Measurements from ENCODE around the gene C2CD3.
"Not testable (repeated sequence)": the region's sequence is repeated elsewhere in the genome, so short reads cannot be mapped to it uniquely, and the experiment has no call there.

C2CD3 gene

DNA sequence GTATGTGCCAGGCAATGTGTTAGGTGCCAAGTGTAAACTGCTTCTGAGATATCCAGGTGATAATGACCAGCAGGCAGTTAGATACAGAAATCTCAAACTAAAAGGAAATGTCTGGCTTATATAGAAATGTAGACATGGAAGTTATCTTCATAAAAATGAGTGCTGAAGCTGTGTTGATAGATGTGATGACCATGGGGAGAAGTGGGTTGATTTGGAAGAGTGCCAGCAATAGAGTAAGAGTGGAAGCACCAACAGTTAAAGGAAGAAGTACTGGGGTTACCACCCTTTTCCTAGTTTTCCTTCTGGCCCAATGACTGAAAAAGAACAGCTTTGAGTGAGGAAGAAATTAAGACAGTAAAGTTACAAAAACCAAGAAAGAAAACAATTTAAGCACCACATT is 68.5 kb downstream of the C2CD3 start:
- no peak for DNase-seq

DNA sequence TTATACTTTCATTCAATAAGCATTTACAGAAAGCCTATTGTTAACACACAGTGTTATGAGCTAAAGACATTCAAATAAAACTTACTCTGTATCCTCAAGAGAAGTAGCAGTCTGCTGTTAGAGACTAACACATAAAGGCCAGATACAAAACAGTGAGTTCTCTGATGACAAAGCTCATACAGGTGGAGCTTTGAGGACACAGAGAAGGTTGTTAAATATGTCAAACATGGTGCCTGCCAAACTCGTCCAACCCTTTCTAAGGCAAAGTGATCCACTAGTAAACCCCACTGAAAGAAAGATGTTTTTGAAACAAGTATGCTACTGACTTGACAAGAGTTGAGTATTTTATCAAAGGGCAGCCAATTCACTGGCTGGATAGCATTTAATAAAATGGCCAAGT is 70.1 kb downstream of the C2CD3 start:
- no peak for DNase-seq

- DNase-seq: no peak
Observed at GRCh38 chr11:74100231-74100630, 70.6 kb downstream of the C2CD3 start.

- DNase-seq: no peak
Observed at GRCh38 chr11:74097686-74098237, 73.0 kb downstream of the C2CD3 start.

- no peak for DNase-seq
Observed at GRCh38 chr11:74094393-74094792, 76.4 kb downstream of the C2CD3 start.

DNA sequence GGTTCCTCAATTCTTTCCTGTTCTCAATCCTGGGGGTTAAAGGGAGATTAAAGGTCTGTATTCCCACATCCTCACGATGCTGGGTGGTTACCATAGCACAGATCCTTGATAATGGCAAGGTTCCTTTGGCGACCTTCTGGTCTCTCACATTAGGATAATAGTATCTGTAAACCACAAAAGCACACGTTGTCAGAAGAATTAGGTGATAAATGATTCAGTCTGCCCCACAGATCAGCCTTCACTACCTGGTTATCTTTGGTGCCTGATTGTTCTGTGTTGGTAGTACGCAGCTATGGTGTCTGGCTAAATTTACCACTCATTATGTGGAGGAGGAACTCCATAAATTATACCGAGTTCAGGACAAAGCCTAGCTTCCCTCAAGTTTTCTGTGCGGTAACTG is 78.4 kb downstream of the C2CD3 start:
- DNase-seq: no peak

DNA sequence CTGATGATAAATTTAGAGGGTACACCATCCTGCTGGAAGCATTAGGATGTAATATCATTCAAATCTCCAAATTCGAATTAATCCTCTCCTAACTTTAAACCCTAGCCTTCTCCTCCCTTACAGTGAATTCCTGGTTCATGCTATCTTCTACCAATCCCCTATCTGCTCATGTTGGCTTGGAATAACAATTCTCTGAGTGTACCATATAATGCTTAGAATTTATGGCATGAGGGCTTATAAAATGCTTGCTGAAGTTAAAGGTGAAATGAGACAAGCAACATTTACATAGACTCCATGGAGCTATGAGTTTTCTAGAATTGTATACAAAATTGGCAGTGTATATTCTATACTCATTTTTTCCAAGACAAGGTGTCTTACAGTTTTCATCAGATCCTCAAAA is 79.3 kb downstream of the C2CD3 start:
- no peak for DNase-seq

DNA sequence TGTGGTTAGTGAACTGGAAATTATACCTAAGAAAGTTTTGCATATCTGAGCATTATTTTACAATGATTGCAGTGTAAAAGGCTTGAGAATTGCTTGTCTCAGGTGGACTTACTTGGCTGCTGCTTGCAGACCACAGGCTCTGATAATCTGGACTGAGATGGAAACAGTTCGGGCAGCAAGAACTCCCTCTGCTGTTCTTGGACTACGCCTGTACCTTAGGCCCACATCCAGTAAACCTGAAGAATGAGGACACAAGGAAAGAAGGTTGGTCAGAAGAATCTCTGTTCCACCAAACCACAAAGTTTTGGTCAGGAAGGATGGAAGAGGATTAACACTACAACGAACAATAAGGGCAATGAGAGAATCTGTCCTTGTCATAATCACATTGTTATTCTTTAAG is 80.1 kb downstream of the C2CD3 start:
- DNase-seq: no peak

- no peak for DNase-seq
Observed at GRCh38 chr11:74086242-74086884, 84.4 kb downstream of the C2CD3 start.

DNA sequence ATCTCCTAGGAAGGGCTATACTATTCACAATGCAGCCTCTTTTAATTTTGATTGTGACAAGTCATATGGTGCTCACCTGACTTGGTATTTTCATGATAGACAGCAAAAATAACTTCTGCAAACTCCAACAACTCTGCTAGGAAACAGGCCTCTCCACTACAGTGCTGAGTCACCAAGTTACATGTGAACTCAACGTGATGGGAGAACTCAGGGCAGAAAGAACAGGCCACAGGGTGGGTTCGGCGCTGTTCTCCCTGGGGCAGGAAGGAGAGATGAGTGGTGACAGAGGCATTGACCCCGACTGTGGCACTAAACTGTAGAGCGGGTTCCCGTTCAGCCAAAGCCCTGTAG is 85.3 kb downstream of the C2CD3 start:
- DNase-seq: no peak

DNA sequence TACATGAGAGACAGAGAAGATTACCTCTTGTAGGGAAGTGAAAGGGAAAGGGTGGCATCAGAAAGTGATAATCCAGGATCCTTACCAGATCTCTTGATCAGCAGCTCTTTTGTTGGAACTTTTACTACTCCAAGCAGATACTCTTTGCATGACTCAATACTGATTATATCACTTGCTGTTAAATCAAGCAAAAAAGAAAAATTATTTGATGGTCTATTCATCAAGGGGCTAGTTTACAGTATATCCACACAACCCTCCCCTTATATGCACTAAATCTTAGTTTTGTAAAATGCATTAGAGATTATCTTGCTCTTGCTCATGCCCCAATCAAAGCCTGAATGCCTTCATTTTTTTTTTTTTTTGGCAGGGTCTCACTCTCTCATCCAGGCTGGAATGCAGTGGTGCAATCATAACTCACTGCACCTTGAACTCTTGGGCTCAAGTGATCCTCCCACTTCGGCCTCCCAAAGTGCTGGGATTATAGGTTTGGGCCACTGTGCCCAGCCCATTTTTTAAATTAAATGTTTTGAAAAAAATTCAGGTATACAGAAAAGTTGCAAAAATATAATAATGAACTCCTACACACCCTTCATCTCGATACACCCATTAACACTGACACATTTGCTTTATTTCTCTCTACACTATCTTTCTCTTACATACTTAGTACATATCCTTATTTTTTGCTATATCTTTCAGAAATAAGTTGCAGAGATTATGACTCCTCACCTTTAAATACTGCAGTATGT is 85.8 kb downstream of the C2CD3 start:
- no peak for DNase-seq

GRCh38 chr11:74083927-74084326 is 86.9 kb downstream of the C2CD3 start:
- DNase-seq: not testable (repeated sequence)

GRCh38 chr11:74081428-74081827 is 89.4 kb downstream of the C2CD3 start:
- DNase-seq: no peak

DNA sequence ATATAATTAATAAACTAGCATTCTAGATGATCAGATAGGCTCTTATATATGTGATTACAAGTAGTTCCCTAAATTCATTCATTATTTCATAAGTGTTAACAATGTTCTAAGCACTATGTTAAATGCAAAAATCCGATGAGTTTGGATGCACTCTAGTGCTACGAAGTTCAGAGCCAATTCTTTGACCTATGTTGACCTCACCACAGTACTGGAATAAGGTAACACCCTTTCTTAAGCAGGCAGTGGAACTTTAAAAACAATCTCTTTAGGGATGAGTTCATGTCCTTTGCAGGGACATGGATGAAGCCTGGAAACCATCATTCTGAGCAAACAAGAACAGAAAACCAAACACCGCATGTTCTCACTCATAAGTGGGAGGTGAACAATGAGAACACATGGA is 93.6 kb downstream of the C2CD3 start:
- no peak for DNase-seq

- peak in 1 of 2 experiments; percentile 15 for DNase-seq
Observed at GRCh38 chr11:74072721-74073120, 98.1 kb downstream of the C2CD3 start.

DNA sequence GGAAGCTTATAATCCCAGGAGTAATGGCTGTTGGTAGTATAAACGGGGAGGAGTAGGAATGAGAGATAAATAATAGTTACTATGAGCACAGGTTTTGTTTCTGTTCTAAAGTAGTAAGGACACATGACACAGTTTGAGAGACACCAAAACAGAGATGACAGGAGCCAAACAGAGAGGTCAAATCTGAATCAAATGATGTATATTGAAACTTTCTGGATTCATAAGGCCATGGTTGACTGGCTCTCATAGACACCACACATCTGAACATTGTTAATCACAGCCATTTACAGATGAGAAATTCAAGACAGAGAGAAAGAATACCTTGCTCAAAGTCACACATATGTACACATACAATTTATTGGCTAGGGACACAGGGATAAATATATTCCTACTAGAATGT is 98.5 kb downstream of the C2CD3 start:
- DNase-seq: no peak

GRCh38 chr11:74070723-74071492 is 99.9 kb downstream of the C2CD3 start:
- DNase-seq: no peak

- no peak for DNase-seq
Observed at GRCh38 chr11:74069146-74070046, 101.4 kb downstream of the C2CD3 start.

GRCh38 chr11:74066663-74067062 is 104.1 kb downstream of the C2CD3 start:
- DNase-seq: not testable (repeated sequence)

DNA sequence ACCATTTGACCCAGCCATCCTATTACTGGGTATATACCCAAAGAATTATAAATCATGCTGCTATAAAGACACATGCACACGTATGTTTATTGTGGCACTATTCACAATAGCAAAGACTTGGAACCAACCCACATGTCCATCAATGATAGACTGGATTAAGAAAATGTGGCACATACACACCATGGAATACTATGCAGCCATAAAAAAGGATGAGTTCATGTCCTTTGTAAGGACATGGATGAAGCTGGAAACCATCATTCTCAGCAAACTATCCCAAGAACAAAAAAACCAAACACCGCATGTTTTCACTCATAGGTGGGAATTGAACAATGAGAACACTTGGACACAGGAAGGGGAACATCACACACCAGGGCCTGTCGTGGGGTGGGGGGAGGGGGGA is 105.3 kb downstream of the C2CD3 start:
- DNase-seq: not testable (repeated sequence)

DNA sequence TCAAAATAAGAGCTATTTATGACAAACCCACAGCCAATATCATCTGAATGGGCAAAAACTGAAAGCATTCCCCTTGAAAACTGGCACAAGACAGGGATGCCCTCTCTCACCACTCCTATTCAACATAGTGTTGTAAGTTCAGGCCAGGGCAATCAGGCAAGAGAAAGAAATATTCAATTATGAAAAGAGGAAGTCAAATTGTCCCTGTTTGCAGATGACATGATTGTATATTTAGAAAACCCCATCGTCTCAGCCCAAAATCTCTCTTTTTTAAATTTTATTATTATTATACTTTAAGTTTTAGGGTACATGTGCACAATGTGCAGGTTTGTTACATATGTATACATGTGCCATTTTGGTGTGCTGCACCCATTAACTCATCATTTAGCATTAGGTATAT is 107.2 kb downstream of the C2CD3 start:
- not testable (repeated sequence) for DNase-seq

GRCh38 chr11:74061599-74061998 is 109.2 kb downstream of the C2CD3 start:
- not testable (repeated sequence) for DNase-seq

All from SHP77 (cell line).